ENCODE data around the gene LRP5. TPM values are rescaled to one million over a fixed set of nuclear protein-coding genes. Genes with fewer than 3 reads are reported as not detected.
A peak's percentile ranks its signal among the peaks of the same experiment; 100 is the strongest.

The LRP5 gene
- total and polyA plus RNA-seq, 9 of the 15 experiments (the other 6 are each of a cell fraction or from before 2014, with no cell fraction given): 0.48 to 44.2 (median 13.5) TPM

GRCh38 chr11:68315171-68315920 is 3.0 kb downstream of the LRP5 start (continued):
- peak; percentile 86 for TF ChIP-seq REST (IDR thresholded peaks at IDR 0.05; ENCODE audit: borderline replicate concordance)
- no peak for TF ChIP-seq REST (CRISPR knock-in tag; IDR thresholded peaks at IDR 0.05; ENCODE audit: low read depth)
- no peak for TF ChIP-seq SP2 (IDR thresholded peaks at IDR 0.05; ENCODE audit: extremely low read depth, low read depth, low read length, poor library complexity, severe bottlenecking)
- peak; percentile 89 for TF ChIP-seq ADNP (tag; IDR thresholded peaks at IDR 0.05)
- no peak for TF ChIP-seq ZNF592 (IDR thresholded peaks at IDR 0.05)
- TF ChIP-seq DACH1 (IDR thresholded peaks at IDR 0.05; ENCODE audit: partially characterized antibody): no peak
- no peak for TF ChIP-seq SFPQ (IDR thresholded peaks at IDR 0.05; ENCODE audit: low read depth, low read length)
- TF ChIP-seq IRF1 (CRISPR knock-in tag; IDR thresholded peaks at IDR 0.05; ENCODE audit: borderline replicate concordance): no peak
- TF ChIP-seq SREBF1 (IDR thresholded peaks at IDR 0.05; ENCODE audit: borderline replicate concordance, low read depth, low read length): no peak
- no peak for TF ChIP-seq MXI1 (IDR thresholded peaks at IDR 0.05; ENCODE audit: low read depth, low read length)
- no peak for TF ChIP-seq CCAR2 (IDR thresholded peaks at IDR 0.05; ENCODE audit: low read depth, low read length)

Data from K562 (cell line).